GM21619 (cell line): ENCODE measurements around the gene C12orf75.
"Not testable (repeated sequence)": the region's sequence is repeated elsewhere in the genome, so short reads cannot be mapped to it uniquely, and the experiment has no call there.

Source experiments
- ATAC-seq: cut with Tn5 transposase; IDR thresholded peaks from one replicate; pipeline ENCODE4 v1.9.1; 2021; ENCODE audit not compliant: unreplicated experiment

C12orf75 gene

GRCh38 chr12:105309384-105309783 is 21.1 kb upstream of the C12orf75 start:
- not testable (repeated sequence) for ATAC-seq

- not testable (repeated sequence) for ATAC-seq
These were observed 19.9 kb upstream of the C12orf75 start for GRCh38 chr12:105310476-105311085.

DNA sequence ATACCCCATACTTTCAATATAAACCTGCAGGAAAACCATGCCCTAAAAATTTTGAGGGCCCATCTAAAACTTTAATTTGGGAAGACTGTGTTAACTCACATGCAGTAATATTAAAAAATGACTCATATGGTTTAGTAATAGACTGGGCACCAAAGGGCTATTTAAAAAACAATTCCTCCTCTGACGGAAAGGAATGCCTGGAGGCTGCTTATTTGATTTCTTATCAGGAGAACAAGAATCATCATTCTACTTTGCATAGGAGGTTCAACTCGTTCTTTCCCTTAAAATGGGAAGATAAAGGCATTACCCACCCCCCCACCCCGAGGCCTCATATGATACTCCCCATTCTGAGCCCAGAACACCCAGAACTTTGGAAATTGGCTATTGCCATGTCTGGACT is 18.6 kb upstream of the C12orf75 start:
- ATAC-seq: not testable (repeated sequence)

DNA sequence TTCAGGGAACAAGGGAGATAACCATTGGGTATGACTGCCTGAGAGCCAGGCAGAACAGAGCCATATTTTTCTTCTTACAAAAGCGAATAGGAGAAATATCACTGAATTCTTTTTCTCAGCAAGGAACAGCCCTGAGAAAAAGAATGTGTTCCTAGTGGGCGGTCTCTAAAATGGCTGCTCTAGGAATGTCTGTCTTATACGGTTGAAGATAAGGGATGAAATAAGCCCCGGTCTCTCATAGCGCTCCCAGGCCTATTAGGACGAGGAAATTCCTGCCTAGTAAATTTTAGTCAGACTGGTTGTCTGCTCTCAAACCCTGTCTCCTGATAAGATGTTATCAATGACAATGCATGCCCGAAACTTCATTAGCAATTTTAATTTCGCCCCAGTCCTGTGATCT is 16.7 kb upstream of the C12orf75 start:
- not testable (repeated sequence) for ATAC-seq

- no peak for ATAC-seq
These were observed 15.4 kb upstream of the C12orf75 start for GRCh38 chr12:105315130-105315529.

DNA sequence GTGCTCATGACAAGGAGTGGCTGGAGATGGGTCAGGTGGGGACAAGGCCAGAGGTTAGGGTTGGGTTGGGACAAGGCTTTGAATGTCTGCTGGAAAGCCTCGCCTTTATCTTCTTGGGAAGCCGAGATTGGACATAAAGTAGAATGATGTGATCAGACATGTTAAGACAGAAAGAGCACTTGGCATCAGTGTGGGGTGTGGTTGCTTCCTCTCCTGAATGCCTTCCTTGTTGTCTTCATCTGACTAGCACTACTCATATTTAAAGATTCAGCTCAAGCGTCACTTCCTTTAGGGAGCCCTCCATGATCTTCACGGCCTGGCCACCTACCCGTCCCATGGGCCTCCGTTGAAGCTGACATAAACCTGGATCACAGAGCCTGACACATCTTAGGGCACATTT is 14.8 kb upstream of the C12orf75 start:
- ATAC-seq: no peak

- no peak for ATAC-seq
These were observed 13.3 kb upstream of the C12orf75 start for GRCh38 chr12:105316931-105317852.

DNA sequence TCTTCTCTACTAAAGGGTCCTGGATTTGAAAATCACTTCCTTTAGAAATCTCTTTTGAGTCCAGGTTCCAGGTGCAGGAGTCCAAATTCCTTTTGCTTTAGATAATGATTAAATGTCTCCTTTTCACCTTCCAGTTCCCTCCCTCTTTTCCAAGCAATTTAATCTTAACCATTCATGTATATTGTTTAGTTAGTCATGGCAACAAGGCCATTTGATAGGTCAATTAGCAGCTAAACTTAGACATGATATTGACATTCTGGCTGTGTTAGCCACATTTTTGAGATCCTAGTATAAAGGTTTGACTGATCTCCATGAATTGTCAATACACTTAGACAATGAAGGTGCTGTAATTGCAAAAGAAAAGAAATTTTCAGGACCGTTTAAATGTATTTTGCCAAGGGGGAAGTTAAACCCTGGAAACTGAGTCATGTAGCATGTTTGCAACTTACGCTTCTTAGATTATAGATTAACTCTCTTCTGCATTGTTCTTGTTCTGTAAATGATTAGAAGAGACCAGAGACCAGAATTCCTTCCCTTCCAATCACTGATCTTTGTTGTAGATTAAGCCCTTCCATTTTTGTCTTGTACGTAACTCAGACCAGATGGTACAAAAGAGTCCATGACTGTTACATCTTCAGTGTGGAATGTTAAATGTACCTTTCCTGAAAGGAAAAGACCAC is 12.4 kb upstream of the C12orf75 start:
- no peak for ATAC-seq

DNA sequence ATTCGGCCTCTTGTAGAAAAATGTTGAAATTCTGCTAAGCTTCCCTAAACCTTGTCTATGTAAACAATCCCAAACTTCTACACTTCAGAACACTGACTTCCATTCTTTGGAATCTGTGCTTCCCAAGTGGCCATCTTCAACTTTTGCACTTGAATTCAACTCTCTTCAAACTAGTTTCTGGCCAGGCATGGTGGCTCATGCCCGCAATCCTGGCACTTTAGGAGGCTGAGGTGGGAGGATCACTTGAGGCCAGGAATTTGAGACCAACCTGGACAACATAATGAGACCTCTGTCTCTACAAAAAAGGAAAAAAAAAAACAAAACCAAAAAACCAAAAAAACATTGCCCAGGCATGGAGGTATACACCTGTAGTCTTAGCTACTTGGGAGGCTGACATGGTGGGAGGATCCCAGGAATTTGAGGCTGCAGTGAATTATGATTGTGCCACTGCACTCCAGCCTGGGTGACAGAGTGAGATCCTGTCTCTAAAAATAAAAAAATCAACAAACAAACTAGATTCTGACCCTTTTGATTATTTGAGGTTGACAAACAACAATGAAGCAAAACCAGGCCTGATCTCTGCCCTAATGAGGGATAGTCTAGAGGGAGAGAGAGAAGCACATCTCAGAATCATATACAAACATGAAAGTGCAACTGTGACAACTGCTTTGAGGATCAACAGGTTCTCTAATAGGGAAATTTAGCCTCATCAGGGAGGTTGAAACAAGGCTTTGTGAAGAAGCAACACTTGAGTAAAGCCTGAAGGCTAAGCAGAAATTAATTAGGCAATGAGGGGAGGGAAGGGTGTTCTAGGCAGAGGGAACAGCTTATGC is 11.6 kb upstream of the C12orf75 start:
- ATAC-seq: no peak

DNA sequence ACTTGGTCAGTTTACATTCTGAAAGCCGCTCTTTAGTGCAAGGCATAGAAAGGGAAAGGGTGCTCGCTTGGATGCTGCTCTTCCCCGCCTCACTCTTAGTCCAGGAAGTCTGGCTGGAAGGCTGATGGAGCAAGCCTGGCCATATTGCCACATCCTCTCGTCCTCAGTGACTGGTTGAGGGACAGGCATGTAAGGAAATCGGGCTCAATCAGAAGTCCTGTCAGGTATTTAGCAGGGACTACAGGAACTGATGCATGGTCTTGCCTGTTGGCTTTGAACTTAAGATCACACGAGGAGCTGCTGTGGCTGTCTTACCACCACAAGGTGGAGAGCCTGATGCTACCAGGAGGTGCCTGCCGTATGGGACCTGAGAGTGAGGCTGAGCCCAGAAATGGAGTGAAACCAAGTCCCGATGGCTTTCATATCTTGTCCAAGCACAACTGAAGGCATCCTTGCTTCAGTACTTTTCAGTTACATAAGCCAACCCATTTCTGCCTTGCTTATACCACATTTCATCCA is 10.7 kb upstream of the C12orf75 start:
- ATAC-seq: no peak

DNA sequence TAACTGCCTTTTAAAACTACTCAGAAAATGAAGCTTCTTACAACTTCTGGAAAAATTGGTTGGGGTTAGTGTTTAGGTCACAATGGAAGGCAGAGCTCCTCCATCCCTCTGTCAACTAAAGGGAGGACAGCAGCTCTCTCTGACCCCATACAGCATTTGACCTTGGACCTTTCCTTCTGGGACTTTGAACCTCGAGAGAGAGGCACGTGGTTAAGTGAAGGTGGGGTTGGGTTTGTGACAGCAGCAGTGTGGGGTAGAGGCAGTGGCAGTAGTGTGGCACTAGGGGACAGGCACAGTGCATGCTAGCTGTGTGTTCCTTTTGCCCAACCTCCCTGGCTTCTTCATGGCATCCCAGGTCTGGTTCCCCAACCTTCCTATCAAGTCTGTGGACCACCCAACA is 9.4 kb upstream of the C12orf75 start:
- no peak for ATAC-seq

DNA sequence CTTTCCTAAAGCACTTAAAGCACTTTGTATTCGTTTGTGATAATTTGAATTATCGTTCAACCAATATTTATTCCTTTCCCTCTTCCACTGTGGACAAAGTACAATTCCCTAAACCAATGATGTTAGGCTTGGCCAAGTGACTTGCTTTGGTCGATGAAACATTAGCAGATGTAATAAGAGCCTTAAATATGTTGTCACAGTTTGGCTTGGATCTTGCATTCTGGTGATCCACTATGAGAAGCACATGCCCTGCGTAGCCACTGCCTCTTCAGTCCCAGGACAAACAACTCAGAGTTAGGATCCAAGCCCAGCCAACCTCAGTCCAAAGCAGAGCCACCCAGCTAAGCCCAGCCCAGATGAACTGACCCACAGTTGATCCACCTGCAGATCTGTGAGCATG is 8.4 kb upstream of the C12orf75 start:
- ATAC-seq: no peak

DNA sequence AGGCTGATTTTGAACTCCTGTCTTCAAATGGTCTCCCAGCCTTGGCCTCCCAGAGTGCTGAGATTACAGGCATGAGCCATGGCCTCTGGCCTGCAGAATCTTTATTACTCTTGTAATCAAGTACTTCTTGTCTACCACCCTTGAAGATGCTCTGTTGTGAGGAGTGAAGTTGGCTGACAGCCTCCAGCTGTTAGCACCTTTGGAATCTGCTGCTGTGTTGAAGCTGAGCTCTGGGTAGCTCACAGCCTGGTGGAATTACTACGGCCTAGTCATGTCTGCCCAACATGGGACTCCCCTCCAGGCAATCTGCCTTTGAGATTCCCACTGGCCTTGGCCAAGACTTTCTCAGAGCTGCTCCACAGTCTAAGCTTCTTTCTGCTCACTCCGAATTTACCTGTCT is 5.8 kb upstream of the C12orf75 start:
- ATAC-seq: no peak

- no peak for ATAC-seq
These were observed 5.4 kb upstream of the C12orf75 start for GRCh38 chr12:105325117-105325516.

DNA sequence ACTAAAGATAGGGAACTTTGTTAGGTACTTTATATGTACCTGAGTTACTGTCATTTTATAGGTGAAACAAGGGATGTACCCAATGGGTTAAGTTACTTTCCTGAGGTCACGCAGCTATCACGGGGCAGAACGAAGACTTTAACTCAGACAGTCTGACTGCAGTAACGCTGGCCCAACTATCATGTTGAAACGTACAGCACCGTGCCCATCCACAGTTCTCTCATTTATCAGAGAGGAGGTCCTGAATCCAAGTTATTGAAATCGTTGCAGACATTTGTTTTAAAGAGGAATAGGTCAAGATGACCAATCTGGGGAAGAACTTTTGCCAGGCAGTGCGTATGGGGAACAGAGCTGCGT is 587 bp upstream of the C12orf75 start:
- peak; percentile 2 for ATAC-seq

DNA sequence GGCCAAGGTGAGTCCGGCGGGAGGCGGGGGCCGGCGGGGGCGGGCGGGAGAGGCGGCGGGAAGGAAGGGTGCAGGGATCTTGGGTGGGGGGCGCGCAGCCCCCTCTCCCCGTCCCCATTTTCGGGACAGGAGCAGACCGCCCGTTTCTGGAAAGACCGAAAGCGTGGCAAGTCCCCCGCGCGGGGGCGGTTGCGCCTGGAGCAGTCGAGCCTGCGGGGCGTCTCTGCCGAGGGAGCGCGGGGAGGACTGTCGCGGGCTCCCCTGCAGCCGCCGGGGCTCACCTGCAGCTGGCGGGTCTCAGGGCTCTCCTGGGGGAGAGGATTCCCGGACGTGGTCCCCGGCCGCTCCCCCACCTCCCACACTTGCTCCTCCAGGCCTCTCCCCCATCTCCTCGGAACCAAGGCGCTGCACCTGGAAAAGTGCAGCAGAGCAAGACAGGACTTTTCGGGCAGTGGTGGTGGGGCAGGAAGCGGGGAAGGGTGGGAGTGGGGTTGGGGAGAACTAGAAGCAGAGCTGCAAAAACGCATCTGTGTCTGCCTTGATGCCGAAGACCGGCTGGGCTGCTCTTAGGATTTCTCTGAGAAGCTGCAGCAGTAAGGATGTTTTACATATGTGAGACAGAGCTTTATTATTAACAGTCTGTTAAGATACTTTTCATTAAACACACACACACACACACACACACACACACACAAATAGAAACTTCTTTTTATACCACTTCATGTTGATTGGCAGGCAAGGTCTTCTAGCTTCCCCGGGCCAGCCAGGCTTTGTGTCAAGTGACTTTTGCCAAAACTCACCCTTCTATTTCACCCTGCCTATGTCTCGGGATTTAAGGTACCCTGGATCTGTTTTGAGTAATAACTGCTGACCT is 677 bp downstream of the C12orf75 start:
- peak; percentile 11 for ATAC-seq

DNA sequence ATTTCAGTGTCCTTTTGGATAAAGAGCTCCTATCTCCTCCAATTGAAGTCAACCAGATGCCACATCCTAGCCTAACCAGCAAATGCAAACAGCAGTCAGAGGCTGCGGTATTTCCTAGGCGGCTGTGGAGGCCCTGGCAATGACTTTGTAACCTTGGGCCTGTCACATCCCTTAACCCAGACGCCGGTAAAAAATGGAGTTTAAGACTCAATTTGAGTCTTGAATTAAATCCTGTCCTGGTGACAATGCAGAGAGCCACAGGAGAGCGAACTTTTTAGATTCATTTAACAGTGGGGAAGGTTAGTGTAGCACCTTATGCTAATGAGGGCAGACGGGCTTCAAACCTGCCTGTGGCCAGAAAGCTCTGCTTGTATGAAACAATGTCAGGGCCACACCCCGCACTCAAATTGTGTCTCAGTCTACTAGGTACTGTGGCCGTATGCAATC is 1.3 kb downstream of the C12orf75 start:
- no peak for ATAC-seq

GRCh38 chr12:105332286-105332685 is 1.8 kb downstream of the C12orf75 start:
- not testable (repeated sequence) for ATAC-seq

DNA sequence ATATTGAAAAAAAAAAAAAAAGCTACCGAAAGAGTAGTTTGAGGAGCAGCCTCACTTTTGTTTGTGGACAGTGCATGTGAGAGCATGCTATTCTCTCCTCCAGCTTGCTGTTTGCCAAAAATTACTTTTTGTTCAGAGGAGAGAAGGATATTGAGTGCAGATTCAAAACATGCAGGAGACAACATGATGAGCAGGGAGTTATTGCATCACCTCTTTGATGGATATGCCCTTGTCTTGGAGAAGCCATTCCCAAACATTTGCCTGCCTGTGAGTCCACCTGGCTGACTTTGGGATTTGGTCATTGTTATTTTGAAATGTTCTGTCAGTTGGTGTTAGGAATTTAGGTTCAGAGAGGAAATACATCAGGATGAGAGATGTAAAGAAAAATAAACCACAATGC is 2.4 kb downstream of the C12orf75 start:
- ATAC-seq: no peak

DNA sequence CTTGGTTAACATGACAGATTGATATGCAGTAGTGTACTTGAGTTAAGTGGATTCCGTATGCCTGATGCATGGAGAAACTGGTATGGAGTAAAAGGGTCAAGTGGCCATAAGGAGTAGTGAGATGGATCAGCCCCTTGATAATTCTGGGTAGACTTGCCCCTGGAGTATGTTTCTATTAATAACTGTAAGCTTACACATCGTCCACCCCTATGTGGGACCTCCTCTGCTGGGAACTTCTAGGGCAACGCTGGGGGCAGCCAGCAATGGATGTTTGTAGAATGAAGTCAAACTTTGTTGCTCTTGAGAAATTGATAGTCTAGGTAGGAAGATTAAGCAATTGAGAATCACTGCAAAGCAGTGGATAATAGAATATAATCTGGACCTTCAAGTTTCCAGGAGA is 3.5 kb downstream of the C12orf75 start:
- no peak for ATAC-seq
